ENCODE results near the gene R3HCC1L. TPM values are rescaled to one million over a fixed set of nuclear protein-coding genes. Genes with fewer than 3 reads are reported as not detected.

R3HCC1L gene
- total and polyA plus RNA-seq, 2 of the 4 experiments (the other 2 are of a cell fraction): 8.3 to 14.7 TPM

DNA sequence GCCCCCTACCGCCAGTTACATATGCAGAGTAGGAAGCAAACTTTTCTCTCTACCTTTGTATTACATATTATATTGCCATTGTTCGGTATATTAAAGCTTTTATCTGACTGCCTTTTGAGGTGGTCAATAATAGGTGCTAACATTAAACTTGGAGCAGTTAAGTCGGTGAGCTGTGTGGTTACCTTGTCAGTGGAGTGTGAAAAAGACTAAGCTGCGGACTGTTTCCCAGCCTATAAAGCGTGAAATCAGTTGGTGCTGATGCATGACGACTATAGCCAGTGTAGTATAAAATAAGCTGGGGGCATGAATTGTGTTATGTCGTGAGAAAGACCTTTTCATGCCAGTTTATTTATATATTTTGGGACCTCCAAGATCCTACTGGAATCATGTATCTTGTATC, 33.7 kb downstream of the R3HCC1L start:
- H2BK120ac ChIP-seq (ENCODE audit: low read depth, low read length): no peak overlapping the region
- no peak overlapping the region for H3K4me2 ChIP-seq (ENCODE audit: low read depth, low read length)
- no peak overlapping the region for H2BK5ac ChIP-seq (ENCODE audit: low read depth, low read length, poor library complexity, severe bottlenecking)
- TF ChIP-seq, protein P1, sequence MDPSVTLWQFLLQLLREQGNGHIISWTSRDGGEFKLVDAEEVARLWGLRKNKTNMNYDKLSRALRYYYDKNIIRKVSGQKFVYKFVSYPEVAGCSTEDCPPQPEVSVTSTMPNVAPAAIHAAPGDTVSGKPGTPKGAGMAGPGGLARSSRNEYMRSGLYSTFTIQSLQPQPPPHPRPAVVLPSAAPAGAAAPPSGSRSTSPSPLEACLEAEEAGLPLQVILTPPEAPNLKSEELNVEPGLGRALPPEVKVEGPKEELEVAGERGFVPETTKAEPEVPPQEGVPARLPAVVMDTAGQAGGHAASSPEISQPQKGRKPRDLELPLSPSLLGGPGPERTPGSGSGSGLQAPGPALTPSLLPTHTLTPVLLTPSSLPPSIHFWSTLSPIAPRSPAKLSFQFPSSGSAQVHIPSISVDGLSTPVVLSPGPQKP (IDR thresholded peaks at IDR 0.05; ENCODE audit: borderline replicate concordance, low read depth, low read length): no peak
- TF ChIP-seq, protein P2, sequence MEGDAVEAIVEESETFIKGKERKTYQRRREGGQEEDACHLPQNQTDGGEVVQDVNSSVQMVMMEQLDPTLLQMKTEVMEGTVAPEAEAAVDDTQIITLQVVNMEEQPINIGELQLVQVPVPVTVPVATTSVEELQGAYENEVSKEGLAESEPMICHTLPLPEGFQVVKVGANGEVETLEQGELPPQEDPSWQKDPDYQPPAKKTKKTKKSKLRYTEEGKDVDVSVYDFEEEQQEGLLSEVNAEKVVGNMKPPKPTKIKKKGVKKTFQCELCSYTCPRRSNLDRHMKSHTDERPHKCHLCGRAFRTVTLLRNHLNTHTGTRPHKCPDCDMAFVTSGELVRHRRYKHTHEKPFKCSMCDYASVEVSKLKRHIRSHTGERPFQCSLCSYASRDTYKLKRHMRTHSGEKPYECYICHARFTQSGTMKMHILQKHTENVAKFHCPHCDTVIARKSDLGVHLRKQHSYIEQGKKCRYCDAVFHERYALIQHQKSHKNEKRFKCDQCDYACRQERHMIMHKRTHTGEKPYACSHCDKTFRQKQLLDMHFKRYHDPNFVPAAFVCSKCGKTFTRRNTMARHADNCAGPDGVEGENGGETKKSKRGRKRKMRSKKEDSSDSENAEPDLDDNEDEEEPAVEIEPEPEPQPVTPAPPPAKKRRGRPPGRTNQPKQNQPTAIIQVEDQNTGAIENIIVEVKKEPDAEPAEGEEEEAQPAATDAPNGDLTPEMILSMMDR (conservative IDR thresholded peaks at IDR 0.05; ENCODE audit: low read depth, low read length): no peak
- no peak for TF ChIP-seq RCOR1 (IDR thresholded peaks at IDR 0.05; ENCODE audit: insufficient replicate concordance, low read length)
- TF ChIP-seq MXI1 (IDR thresholded peaks at IDR 0.05; ENCODE audit: borderline replicate concordance, low read depth, low read length): no peak
- no peak for TF ChIP-seq NFE2L2 (IDR thresholded peaks at IDR 0.05; ENCODE audit: low read depth, low read length)
- TF ChIP-seq MAZ (IDR thresholded peaks at IDR 0.05; ENCODE audit: borderline replicate concordance, low read depth, low read length): no peak
- no peak for TF ChIP-seq CHD1 (IDR thresholded peaks at IDR 0.05; ENCODE audit: low read depth, low read length)
- no peak for TF ChIP-seq BHLHE40 (IDR thresholded peaks at IDR 0.05; ENCODE audit: low read depth, low read length)
- no peak for TF ChIP-seq MAFK (IDR thresholded peaks at IDR 0.05; ENCODE audit: low read depth, low read length)
- TF ChIP-seq, protein P3, sequence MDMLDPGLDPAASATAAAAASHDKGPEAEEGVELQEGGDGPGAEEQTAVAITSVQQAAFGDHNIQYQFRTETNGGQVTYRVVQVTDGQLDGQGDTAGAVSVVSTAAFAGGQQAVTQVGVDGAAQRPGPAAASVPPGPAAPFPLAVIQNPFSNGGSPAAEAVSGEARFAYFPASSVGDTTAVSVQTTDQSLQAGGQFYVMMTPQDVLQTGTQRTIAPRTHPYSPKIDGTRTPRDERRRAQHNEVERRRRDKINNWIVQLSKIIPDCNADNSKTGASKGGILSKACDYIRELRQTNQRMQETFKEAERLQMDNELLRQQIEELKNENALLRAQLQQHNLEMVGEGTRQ (IDR thresholded peaks at IDR 0.05; ENCODE audit: low read depth, low read length): no peak
- TF ChIP-seq RAD21 (IDR thresholded peaks at IDR 0.05; ENCODE audit: low read length): no peak
- TF ChIP-seq POLR2A (IDR thresholded peaks at IDR 0.05; ENCODE audit: low read depth, low read length): no peak
- TF ChIP-seq SMC3 (IDR thresholded peaks at IDR 0.05; ENCODE audit: low read depth, low read length): no peak
- TF ChIP-seq RFX5 (IDR thresholded peaks at IDR 0.05; ENCODE audit: low read depth, low read length): no peak
- H4K5ac ChIP-seq (ENCODE audit: low read depth, low read length): no peak overlapping the region
- DNase-seq (no peak), ATAC-seq (ENCODE audit: low read depth) (no peak)
- no peak overlapping the region for H3K56ac ChIP-seq (ENCODE audit: extremely low read depth, insufficient read depth, low read length)
- no peak overlapping the region for H4K91ac ChIP-seq (ENCODE audit: insufficient read depth, low read depth, low read length)
- H2BK20ac ChIP-seq (ENCODE audit: low read depth, low read length): no peak overlapping the region
- H3K9me3 ChIP-seq (ENCODE audit: control insufficient read depth, insufficient read depth, low read length): no peaks in the 10 kb centered on the region
- H3K4me3 ChIP-seq (ENCODE audit: insufficient read depth, low read depth, low read length): no peak overlapping the region
- H2AK9ac ChIP-seq (replicated peaks; ENCODE audit: low read depth, low read length, poor library complexity): no peak overlapping the region
- no peak overlapping the region for H4K8ac ChIP-seq (ENCODE audit: low read depth in 2 of 2, low read length in 2 of 2)
- H3K27me3 ChIP-seq (ENCODE audit: control insufficient read depth, insufficient read depth, low read length): no peaks in the 10 kb centered on the region
- H3K36me3 ChIP-seq (ENCODE audit: control insufficient read depth, insufficient read depth, low read length): peaks cover 7% of the 10 kb centered on the region
- intact Hi-C loops (cut with micrococcal nuclease): no loop called here
- WGBS, 2 experiments (ENCODE audit: extremely low coverage in 2 of 2, insufficient read length in 1 of 2): no CpG with 5 or more reads among the region's 7 CpGs
- no peak overlapping the region for H3K18ac ChIP-seq (ENCODE audit: low read depth, low read length)
- H2AFZ ChIP-seq (replicated peaks; ENCODE audit: low read length, poor library complexity): no peak overlapping the region
- BruUV-seq (replicated peaks): no TSS peak
- peaks cover 13 to 24% of the 10 kb centered on the region in 2 experiments for H3K79me1 ChIP-seq (ENCODE audit: low read depth in 1 of 2, low read length in 2 of 2)
- POLR2A ChIA-PET (ENCODE audit: unreplicated experiment): no interaction called here
- no peak overlapping the region for H3K9ac ChIP-seq (ENCODE audit: low read depth, low read length)
- no peak overlapping the region for H3K23ac ChIP-seq (ENCODE audit: low read depth, low read length)
- H3K14ac ChIP-seq (replicated peaks; ENCODE audit: low read depth, low read length): no peak overlapping the region
- H4K20me1 ChIP-seq (ENCODE audit: insufficient read depth, low read length): peaks cover 7% of the 10 kb centered on the region; the same call in 1 of the 2 replicates
- no peak overlapping the region for H2BK15ac ChIP-seq (ENCODE audit: low read depth, low read length)
- no peaks in the 10 kb centered on the region; the same call in 1 of the 2 replicates for H3K9me1 ChIP-seq (ENCODE audit: insufficient read depth, low read length)
- H3K4me1 ChIP-seq (ENCODE audit: control insufficient read depth, insufficient read depth, low read length): no peaks in the 10 kb centered on the region
- dilution Hi-C loops (cut with HindIII; ENCODE audit: low sequenced_read_pairs, unreplicated experiment): no loop called here
- no peak overlapping the region for H3K27ac ChIP-seq (ENCODE audit: insufficient read depth, low read length)
- CTCF ChIA-PET: interaction anchor here (0.9 kb wide), 1 partner anchor 17 kb away, joined by 3 read pairs; no protein-coding TSS in a partner anchor
- H2AK5ac ChIP-seq (ENCODE audit: low read depth, low read length): no peak overlapping the region
- H3K4ac ChIP-seq (ENCODE audit: low read depth, low read length): no peak overlapping the region
- in situ Hi-C loops (cut with MboI; ENCODE audit: low sequenced_read_pairs): loop anchor here (10.0 kb wide), 1 partner anchor 137 kb away; no protein-coding TSS in a partner anchor
